HG03378 (cell line): ENCODE measurements around the gene RARG.

ENCODE experiments used
- ATAC-seq: cut with Tn5 transposase; IDR thresholded peaks from one replicate; pipeline ENCODE4 v1.9.1; 2021; ENCODE audit warnings: mild to moderate bottlenecking, moderate library complexity; ENCODE audit not compliant: unreplicated experiment

The RARG gene

GRCh38 chr12:53224061-53224896 is 7.7 kb downstream of the RARG start:
- no peak for ATAC-seq

- ATAC-seq, result no peak
Observed at GRCh38 chr12:53223389-53224060, 8.5 kb downstream of the RARG start.

- ATAC-seq, result no peak
Observed at GRCh38 chr12:53222806-53223261, 9.2 kb downstream of the RARG start.

- no peak for ATAC-seq
Observed at GRCh38 chr12:53222170-53222721, 9.8 kb downstream of the RARG start.

- peak; percentile 23 for ATAC-seq
Observed at GRCh38 chr12:53221203-53222080, 10.6 kb downstream of the RARG start.

- peak; percentile 39 for ATAC-seq
Observed at GRCh38 chr12:53220694-53221202, 11.3 kb downstream of the RARG start.

- ATAC-seq, result peak; percentile 37
Observed at GRCh38 chr12:53219956-53220693, 11.9 kb downstream of the RARG start.

GRCh38 chr12:53219292-53219955 is 12.6 kb downstream of the RARG start:
- ATAC-seq, result no peak

GRCh38 chr12:53218551-53219291 is 13.3 kb downstream of the RARG start:
- no peak for ATAC-seq

GRCh38 chr12:53217931-53218307 is 14.1 kb downstream of the RARG start:
- no peak for ATAC-seq

- no peak for ATAC-seq
Observed at GRCh38 chr12:53217051-53217930, 14.7 kb downstream of the RARG start.

- no peak for ATAC-seq
Observed at GRCh38 chr12:53215497-53215896, 16.5 kb downstream of the RARG start.

GRCh38 chr12:53214687-53215455 is 17.1 kb downstream of the RARG start:
- ATAC-seq, result no peak

- no peak for ATAC-seq
Observed at GRCh38 chr12:53214221-53214620, 17.8 kb downstream of the RARG start.

- no peak for ATAC-seq
Observed at GRCh38 chr12:53213348-53213747, 18.7 kb downstream of the RARG start.

GRCh38 chr12:53212931-53213330 is 19.1 kb downstream of the RARG start:
- ATAC-seq, result no peak
